NCI-H1092 (cell line): ENCODE data around the gene MCFD2.
A peak's percentile ranks its signal among the peaks of the same experiment; 100 is the strongest.
"Not testable (repeated sequence)": the region's sequence is repeated elsewhere in the genome, so short reads cannot be mapped to it uniquely, and the experiment has no call there.

Source experiments
- DNase-seq: peaks from one replicate; lab custom pipeline; 2025; lab: John Stamatoyannopoulos, UW

The MCFD2 gene

DNA sequence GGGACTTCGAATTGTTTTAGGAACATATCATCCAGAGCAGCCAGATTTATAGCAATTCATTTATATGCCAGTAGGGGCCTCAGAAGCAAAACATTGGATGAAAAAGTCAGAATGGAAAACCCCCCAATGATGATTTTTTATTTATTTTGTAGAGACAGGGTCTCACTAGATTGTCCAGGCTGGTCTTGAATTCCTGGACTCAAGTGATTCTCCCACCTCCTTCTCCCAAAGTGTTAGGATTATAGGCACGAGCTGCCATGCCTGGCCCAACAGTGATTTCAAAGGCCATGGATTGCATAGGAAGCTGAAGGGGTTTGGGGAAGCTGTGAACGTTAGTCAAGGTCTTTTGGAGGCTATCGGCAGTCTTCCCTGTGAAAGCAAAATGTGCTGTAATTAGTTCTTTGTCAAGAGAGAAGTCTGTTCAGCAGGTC is 21.9 kb upstream of the MCFD2 start:
- no peak for DNase-seq

DNA sequence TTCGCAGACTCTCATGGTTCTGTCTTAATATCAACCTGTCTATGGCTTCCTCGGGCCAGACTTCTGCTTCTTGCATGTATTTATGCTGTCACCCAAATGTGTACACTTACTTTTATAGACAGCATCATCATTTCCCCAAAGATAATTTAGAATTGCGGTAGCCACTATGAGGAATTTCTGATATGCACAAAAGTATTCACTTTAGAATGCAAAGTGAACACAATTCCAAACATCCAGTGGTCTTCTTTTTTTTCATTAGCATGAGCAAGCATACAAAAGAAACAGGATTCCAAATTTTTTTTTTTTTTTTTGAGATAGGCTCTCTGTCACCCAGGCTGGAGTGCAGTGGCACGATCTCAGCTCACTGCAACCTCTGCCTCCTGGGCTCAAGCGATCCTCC is 21.0 kb upstream of the MCFD2 start:
- DNase-seq, result no peak

DNA sequence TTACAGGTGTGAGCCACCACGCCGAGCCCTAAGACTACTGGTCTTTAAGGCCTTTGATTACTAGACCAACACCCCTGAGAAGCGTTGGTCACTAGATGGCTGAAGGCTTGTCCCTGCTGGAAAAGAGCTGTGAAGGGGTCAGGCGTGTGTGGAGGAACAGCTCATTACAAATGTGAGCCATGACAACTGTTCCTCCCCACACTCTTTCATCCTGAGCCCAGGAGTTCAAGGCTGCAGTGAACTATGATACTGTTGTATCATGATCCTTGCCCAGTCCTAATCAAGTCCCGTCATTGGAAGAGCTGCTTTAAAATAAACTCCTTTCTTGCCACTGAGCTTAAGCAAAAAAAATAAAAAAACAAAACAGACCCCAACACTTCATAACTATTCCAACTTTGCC is 19.5 kb upstream of the MCFD2 start:
- DNase-seq, result no peak

DNA sequence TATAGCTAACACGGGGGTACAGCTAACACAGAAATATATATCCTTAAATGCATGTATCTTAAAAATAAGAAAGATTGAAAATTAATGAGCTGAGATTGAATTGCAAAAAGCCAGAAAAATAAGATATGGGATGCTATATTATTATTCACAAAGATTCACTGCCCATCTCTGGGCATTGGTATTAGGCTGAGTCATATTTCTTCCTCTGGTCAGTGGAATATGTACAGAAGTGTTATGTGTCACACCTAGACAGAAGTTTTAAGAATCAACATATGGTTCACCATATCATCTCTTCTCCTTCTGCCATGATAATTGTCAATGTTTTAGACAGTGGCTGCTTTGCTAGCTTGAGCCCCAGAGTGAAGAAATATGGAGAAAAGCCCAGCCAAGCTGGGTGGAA is 14.0 kb upstream of the MCFD2 start:
- no peak for DNase-seq

DNA sequence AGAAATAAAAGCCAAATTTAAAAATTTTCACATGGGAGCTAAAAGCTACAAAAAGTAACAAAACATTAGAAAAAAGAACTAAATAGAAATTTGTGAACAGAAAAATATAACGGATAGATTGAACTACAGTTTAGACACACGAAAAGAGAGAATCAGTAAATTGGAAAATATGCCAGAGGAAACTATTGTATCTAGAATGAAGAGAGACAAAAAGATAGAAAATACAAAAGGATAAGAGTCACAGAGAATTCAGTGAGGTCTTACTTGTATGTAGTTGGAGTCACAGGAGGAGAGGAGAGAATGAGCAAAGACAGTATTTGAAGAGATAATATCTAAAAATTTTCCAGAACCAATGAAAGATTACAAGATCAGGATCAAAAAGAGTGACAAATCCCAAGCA is 11.3 kb upstream of the MCFD2 start:
- DNase-seq, result no peak

DNA sequence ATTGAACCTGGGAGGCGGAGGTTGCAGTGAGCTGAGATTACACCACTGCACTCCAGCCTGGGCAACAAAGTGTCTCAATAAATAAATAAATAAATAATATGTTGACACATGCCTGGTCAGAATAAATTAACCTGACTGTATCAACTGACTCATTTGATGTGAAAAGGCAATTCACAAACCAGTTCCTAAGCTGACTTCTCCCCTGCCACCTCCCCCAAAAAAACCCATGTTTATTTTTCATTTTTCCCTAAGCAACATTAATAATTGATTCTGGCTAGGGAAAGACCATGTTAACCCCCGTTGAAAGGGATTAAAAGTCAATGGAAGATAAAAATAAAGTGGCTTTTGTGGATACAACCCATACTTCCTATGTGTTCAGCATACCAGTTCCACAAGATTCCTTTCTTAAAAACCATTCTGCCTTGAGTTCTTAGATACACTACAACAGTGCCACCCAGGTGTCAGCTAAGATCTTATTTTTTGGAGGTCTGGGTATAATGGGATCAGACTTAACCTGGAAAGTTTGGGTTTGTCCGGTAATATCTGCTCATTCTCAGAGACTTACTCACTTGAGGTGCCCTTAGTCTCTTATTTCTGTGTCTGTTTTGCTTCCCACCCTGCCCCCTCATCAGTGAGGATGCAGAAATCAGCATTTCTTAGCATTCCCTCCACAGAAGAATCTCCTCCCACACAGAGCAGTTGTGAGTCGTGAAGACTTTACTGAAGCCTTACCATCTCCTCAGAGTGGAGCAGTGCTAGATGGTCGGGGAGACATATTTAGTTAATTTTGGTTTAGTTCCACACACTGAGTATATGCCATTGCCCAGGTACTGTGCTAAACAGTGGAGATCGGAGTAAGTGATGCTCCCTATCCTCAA is 10.1 kb upstream of the MCFD2 start:
- no peak for DNase-seq

DNA sequence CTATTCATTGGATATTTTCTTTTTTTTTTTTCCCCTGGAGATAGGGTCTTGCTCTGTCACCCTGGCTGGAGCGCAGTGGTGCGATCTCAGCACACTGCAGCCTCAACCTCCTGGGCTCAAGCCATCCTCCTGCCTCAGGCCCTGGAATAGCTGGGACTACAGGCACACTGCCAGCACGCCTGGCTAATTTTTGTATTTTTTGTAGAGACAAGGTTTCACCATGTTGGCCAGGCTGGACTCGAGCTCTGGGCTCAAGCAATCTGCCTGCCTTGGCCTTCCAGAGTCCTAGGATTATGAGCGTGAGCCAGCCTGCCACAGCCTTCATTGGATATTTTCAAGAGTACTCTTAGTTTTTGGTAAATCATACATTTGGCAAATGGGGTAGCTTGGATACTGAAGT is 9.0 kb upstream of the MCFD2 start:
- DNase-seq, result no peak

DNA sequence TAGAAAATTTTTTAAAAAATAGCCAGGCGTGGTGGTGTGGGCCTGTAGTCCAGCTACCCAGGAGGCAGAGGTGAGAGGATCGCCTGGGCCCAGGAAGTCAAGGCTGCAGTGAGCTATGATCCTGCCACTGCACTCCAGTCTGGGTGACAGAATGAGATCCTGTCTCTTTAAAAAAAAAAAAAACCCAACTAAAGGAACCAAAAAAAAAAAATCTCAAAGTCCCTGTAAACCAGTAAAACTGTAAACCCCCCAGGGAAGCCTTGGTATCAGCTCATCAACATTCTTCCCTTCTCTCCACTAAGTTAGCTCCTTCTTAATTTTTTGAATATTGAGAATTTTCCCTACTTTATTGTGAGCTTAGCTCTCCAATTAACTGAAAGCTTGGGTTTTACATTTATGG is 8.4 kb upstream of the MCFD2 start:
- DNase-seq, result no peak

DNA sequence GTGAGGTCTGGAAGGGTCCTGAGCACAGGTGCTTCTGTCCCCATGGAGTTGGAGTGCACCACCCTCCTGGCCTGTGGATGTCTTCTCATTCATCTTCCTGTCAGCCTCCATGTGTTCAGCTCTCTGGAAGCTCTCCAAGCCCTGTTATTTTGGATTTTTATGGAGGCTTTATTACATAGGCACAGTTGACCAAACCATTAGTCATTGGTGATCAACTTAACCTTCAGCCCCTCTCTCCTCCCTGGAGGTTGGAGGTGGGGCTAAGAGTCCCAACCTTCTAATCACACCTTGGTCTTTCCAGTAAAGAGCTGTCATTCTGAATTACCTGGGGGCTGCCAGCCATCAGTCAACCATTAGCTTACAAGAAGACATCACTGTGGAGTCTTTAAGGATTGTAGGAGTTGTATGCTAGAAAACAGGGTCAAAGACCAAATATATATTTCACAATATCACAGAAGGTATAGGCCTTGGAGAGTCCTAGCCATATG is 7.5 kb upstream of the MCFD2 start:
- no peak for DNase-seq

DNA sequence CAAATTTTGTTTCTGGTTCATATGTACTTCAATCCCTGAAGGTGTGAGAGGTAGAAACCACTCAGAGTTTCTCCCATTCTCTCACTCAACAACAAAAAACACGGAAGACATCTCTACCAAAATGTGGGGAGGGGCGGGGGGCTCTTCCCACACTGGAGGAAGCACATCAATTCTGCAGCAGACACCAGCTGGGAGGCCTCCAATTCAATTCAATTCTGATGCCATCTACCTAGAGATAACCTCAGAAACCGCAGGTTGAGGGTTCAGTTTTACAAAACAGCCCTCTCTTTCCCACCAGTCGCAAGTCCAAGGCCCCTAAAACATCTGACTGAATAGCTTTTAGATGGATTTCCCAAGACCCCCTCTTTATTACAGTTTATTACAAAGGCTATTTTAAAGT is 7.0 kb upstream of the MCFD2 start:
- DNase-seq, result no peak

DNA sequence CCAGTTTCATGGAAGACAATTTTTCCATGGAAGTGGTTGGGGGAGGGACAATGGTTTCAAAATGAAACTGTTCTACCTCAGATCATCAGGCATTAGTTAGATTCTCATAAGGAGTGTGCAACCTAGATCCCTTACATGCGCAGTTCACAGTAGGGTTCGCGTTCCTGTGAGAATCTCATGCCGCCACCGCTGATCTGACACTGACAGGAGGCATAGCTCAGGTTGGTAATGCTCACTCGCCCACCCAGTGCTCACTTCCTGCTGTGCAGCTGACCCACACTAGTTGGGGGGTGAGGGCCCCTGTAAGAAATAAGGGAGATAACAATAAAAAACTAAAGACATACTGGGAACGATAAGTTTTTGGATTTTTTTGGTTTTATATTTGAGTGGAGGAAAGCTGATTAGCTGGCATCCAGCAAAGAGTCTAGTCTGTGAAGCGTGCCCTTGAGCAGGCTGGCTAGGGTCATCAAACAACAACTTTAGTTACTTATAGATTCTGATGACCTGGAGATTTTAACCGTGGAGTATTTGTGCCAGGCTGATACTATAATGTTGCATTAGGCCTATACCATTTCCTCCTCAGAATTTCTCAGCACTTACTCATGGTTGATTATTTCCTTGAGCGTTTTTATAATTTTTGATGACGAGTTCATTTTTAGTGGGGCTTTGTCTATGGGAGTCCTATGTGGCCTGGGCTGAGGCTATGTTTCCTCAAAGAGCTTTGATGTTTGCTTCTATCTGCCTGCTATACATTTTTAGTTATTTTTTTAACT is 6.3 kb upstream of the MCFD2 start:
- no peak for DNase-seq

DNA sequence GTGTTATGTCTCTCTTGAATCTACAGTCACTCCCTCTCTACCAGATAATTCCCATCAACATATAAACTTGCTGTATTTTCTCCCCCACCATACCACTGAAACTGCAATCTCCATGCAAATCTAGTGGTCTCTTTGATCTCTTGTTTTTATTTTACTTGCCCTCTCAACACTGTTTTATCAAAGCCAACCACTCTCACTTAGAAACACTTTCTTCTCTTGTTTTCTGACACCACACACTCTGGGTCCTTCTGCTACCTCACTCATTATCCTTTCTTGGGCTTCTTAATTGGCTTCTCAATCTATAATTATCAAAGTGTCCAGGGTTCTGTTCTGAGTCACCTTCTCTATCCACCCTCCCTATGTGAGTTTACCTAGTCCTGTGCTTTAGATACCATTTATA is 2.0 kb upstream of the MCFD2 start:
- DNase-seq, result no peak

DNA sequence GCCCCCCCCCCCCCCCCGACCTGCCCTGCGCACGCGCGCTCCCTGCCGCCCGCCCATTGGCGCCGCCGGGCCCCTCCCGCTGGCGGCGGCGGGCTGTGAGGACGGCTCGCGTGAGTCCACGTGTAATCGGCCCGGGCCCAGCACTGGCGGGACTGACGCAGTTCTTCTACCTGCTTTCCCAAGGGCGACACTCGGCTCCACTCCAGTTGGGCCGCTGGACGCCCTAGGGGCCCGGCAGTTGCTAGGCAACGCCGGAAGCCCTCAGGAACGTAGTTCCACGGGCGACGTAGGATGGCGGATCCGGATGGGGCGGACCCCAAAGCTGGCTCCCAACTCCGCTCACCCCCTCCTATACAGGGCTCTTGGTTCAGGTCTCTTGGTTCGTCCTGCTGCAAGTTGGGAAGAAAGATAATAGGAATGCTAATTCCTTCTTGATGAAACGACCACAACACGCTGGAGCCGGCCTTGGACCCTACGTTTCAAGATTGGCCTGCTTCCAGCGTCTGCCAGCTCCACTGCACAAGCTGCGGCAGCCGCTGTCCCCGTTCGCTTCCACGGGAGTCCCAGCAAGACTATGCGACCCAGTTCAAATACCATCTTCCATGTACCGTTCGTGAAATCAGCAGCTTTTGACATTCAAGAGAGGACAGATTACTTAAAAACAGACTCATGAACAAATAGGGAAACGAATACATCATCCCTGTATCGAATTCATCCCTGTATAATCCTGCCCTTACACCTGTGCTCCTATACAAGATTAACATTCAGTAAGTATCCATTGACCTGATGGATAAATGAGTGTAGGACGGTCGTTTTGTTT is 415 bp upstream of the MCFD2 start:
- DNase-seq, result peak; percentile 85

DNA sequence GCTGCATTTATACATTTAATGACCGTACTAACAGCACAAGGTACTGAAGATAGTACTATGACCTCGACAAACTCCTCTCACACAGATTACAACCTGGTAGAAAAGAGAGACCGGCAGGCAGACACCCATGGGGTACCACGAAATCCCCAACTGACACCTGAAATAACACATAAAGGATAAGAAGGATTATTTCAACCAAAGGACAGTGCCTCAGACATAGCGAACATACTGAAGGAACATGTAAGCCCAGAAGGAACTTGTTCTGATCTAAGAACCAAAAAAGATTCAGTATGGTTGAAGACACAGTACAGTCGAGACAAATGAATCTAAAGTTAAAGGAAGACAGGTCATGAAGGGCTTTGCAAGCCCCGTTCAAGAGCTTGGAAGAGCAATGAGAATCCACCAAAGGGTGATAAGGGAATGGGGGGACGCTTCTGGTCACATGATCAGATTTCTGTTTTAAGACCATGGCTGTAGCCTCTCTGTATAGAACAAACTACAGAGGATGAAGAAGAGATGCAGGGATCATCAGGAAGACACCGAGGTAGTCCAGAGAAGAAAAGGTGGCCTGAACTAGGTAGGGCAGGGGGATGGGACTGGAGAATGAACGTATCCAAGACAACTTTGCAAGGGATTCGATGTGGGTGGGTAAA is 902 bp downstream of the MCFD2 start:
- no peak for DNase-seq

DNA sequence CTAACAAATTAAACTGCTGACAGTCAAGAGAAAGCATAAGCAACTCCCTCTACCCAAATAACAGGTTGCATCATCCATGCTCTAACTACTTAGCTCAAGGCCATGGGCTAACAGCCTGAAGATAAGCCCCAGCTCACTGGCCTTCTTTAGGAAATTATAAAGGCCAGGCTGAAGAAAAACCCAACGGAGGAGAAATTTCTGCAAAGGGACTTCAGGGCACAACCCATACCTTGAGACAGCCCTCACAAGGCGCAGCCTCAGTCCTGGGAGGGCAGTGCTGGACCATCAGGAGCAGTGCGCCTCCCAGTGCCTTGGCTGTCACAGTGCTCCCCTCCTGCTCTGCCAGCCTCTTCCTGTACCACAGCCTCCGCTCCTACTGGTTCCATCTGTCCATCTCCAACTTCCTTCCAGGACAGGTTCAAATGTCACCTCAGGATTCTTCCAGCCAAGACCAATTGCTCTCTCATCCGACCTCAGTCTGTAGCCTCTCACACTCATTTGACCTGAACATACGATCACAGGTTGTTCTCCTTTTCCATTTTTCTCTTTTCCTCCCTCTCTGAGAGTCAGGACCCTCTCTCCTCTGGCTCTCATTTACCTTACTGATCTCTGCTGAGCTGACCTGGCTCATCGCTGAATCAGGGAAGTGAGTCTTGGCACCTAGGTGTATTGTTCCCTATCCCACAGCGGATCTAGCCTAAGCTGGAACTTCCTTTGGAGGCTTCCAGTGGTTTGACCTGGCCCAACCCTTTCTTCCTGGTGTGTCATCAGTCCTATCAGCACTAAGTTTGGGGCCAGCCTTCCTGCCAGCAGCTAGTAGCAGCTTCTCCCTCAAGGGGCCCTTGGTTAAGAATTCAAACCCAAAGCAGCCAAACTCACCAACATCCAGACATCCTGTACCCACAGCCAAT is 1.9 kb downstream of the MCFD2 start:
- DNase-seq, result no peak

DNA sequence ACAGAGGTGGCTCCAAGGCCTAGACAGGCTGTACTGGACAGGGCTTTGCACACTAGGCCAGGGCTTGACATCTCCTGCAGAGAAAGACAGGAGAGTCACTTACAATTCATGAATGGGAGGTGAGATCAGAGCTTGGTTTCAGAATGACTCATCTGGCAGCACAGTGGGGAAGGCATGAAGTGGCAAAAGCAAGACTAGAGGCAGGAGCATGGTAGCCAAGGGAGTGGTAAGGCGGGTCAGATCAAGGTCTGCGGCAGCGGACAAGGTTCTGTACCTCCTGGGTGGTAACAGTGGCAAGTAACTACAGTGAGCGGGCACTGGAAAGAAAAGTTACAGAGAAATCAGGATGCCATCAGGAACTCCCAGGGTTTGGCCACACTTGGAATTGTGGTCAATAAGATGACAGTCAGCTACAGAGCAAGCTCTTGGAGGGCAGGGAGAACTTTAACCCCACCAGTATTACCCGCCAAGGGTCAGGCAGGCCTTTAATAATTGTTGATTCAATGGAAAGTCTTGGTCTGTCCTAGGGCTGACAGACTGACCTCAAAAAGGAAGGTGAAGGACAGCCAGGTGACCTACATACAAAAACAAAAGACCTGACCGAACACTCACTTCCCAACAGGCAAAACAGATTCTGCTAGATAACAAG is 5.7 kb downstream of the MCFD2 start:
- DNase-seq, result no peak

DNA sequence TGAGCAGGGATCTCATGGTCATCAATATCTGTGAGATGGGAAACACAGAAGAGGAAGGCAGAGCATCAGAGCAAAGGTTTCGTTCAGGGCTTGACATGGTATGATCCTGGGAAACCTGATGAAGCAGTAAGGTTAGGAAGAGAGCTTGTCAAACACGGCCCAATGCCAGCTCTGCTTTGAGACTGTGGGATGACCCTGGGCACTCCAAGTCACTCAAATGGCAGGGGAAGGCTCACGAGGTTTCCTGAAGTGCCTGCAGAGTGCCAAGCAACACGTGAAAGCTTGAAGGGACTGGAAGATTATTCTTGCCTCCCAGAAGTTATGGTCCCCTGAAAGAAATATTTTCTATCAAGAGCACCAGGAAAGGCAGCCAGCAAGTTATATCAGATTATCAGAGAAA is 6.5 kb downstream of the MCFD2 start:
- no peak for DNase-seq

DNA sequence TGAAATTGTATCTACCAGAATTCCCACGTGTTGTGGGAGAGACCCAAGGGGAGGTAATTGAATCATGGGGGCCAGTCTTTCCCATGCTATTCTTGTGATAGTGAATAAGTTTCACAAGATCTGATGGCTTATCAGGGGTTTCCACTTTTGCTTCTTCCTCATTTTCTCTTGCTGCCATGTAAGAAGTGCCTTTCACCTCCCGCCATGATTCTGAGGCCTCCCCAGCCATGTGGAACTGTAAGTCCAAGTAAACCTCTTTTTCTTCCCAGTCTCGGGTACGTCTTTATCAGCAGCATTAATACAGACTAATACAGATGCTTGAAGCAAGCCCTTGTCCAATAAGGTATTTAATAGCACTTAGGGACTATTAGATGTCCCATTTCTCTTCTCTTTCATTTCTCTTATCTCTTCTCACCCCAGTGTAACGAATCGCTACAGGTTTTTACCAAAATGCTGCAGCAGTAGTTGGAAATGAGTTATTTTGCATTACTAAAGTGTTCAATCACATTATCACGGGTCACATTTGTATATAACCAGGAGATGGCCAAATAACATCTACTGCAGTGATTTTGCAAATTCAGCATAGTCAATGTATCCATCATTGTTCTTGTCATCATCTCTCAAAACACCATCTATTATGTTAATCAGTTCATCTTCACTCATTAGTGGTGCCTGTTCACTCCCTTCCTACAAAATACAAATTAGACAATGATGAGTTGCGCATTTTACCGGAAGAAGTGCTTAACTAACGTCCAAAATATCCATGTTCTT is 10.5 kb downstream of the MCFD2 start:
- DNase-seq, result not testable (repeated sequence)

DNA sequence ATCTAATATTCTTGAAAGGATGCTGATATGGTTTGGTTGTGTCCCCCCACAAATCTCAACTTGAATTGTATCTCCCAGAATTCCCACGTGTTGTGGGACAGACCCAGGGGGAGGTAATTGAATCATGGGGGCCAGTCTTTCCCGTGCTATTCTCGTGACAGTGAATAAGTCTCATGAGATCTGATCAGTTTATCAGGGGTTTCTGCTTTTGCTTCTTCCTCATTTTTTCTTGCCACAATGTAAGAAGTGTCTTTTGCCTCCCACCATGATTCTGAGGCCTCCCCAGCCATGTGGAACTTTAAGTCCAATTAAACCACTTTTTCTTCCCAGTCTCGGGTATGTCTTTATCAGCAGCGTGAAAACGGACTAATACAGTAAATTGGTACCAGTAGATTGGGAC is 12.6 kb downstream of the MCFD2 start:
- DNase-seq, result not testable (repeated sequence)
